IPS-NIHi7 (cell line): ENCODE measurements around the gene VWA8.

Experiments used
- DNase-seq: peaks from one replicate; pipeline ENCODE4 v3.0.0; 2012; ENCODE audit warnings: mixed read lengths; ENCODE audit errors: extremely low spot score

The VWA8 gene

DNA sequence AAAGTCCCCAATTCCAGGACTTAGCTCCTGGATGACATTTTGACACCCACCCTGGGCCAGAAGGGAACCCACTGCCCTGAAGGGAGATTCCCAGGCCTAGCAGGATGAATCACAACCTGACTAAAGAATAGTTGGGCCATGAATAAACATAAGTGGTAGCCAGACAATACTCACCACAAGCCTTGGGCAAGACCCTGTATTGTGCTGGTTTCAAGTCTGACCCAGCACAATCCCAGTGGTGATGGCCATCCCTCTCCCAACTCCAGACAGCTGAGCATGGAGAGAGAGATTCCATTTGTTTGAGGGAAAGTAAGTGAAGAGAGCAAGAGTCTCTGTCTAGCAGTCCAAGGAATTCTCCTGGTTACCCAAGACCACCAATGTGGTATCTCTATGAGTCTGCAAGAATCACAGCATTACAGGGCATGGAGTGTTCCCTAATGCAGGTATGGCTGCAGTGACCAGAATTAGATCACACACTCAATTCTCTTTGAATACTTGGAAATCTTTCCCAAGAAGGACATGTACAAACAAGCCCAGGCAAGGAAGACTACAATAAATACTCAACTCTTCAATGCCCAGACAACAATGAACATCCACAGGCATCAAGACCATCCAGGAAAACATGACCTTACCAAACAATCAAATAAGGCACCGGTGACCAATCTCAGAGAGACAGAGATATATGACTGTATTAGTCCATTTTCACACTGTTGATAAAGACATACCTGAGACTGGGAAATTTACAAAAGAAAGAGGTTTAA is 158.0 kb downstream of the VWA8 start:
- DNase-seq: no peak

DNA sequence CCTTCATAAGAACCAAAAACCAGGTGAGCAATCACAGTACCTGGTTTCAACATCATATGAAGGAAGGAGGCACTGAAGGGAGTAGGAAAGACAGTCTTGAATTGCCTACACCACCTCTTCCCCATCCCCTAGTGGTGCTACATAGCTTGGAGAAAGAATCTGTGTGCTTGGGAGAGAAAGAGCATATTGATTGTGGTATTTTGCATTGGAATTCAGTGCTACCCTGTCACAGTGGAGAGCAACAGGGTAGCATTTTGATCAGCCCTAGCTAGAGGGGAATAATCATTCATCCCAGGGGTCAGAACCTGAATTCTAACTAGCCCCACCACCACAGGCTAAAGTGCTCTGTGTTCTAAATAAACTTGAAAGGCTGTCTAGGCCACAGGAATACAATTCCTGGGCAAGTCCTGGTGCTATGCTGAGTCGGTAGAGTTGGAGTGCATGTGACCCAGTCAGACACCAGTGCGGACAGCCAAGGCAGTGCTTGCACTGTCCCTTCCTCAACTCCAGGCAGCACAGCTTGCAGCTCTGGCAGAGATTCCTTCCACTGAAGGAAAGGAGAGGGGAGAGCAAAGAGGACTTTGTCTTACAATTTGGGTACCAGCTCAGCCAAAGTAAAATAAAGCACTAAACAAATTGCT is 158.7 kb downstream of the VWA8 start:
- DNase-seq: no peak

DNA sequence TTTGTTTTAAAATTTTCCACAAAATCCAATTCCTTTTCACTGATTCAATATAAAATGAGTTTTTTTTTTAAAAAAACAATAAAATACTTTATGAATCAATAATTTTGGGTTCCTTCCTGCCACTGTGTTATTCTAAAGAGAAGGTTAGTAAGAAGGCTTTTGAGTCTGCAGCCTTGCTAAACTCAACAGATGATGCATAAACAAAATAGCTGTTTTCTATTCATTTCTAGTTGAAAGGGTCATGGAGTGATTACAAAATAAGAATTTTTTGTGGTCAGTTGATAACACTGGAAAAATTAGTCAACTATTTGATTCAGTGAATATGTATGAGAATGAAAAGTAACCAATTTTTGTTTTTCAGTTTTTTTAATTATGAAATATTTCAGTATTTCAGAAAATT is 169.9 kb downstream of the VWA8 start:
- no peak for DNase-seq

DNA sequence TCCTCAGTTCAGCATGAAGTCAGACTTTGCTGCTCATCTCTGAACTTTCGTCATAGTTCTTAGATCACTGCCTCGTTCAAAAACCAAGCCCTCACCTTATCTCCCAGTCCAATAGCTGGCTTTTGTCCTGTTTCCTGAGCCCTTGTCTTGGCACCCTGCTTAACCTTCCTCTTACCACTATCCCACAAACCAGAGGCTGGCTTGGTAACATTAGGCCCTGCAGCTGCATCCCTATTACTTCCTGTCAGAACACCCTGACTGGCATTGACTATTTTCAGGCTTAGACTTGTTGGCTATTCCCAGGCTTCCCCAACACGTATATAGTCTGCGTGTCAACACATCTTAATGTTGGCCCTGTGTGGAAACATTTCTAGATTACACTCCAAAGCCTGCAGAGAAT is 172.4 kb downstream of the VWA8 start:
- DNase-seq: no peak

DNA sequence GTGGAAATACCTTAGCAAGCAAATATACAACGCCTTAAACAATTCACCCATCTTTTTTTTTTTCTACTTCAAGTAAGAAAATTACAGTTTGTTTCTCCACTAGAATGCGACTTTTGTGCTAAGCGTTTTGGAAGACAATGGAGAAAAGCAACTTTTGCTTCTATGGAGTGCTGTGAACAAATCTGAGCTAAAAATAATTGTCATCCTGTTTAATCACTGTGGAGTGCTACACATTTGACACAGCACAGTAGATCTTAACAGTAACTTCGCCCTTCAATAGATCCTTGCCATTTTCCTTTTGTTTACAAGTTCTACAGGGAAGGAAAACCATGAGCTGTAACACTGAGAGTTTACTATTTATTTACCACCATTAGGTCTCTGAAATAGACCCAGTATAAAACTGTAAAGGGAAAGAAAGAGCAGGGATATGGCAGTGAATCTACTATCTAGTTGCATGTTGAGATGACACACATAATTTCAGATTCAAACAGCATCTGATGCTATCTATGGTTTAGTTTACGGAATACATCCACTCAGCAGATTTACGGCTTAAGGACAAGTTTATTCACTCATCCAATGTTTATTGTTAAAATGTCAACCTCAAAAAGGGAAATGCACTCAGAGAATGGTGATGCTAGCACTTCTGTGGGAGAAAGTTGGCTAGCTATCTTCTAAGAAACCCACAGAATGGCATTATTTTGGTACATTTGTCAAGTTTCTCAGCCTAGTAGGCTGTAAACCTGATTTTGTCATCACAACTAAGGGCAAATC is 175.3 kb downstream of the VWA8 start:
- DNase-seq: no peak

DNA sequence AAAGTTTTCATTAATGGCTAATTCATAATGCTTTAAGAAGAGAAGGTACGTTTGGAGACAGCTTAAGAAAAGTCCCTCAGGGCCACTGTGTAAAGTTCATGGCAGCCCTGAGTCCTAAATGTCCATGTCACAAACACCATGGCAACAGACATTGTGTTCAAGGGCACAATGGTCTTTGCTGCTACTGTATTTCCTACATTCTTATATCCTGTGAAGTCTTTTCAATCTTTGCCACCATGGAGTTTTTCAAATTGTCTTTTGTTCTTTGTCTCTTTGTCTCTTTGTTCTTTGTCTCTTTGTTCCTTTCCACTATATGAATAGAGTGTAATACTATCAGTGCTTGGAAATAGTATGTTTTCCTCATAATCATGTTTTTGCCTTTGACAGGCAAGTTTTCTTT is 178.8 kb downstream of the VWA8 start:
- DNase-seq: no peak

DNA sequence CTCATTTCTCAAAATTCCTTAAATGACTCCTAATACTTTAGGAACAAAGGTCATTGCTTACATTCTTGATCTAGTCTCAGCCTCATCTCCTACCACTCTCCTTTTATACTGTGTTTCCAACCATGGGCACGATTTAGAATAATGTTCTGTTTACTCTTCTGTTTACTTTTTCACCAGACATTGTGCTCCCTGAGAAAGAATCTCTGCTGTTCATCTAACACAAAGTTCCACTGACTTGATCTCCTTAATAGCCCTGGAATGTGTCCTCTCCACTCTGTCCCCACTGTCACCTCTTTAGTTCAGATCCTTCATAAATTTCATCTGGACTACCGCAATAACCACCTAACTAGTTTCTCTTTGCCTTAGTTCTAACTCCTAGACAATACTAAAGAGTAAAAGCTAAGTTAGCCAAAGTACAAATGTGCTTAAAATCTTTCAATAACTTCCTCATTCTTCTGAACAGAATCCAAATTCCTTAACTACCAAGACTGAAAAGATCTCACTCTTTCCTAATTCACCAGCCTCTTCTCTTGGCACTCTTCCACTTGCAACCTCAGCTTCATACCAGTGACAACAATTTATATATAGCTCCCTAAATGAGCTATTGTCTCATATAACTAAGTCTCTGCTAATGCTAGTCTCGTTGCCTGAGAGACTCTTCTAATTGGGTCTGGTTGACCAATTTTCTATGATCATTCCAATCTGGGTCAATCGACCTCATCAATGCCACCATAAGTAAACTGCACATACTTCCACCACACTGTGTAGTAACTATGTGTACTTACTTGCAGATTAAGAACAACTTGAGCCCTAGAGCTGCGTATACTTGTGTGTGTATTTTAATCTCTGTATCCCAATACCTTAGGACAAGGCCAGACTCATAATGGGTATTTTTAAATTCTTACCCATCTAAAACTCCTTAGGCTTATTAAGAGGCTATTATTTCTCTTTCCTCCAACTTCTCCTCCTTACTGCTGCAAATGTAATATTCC is 179.9 kb downstream of the VWA8 start:
- DNase-seq: no peak

DNA sequence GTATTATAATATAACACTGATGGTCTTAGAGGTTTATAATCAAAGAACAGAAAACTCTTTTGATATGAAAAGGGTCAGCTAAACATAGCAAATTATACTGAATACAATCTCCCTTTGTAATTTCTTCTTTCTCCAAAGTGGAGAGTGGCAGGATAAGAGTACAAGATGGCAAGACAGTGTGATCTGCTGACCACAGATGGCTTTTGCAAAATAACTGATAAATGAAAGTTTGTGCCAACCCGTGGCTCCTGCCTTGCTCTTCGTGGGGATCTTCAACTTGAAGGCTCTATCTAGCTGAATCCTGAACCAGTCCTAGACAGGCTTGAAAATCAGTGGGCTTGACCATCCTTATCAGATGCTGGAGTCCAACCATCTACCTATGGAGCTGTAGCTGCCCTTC is 185.7 kb downstream of the VWA8 start:
- DNase-seq: no peak

- DNase-seq: no peak
Measured at GRCh38 chr13:41774605-41775218, 186.2 kb downstream of the VWA8 start.

DNA sequence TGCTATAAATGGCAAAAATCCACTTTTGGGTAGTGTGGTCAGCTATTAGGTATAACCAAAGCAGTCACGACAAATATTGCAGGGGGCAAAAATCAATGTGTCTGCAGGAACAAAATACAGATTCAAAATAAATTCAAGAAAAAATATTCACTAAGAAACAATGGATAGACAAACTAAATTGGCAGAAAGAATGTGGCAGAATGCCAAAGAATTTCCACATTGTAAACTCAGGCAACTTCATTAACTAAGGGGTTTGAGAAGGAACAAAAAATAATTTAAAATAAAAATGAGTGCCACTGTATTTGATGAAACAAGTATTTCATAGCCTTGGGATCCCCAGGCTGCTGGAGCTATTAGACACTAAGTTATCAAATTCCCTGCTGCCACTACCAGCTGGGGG is 193.1 kb downstream of the VWA8 start:
- no peak for DNase-seq

DNA sequence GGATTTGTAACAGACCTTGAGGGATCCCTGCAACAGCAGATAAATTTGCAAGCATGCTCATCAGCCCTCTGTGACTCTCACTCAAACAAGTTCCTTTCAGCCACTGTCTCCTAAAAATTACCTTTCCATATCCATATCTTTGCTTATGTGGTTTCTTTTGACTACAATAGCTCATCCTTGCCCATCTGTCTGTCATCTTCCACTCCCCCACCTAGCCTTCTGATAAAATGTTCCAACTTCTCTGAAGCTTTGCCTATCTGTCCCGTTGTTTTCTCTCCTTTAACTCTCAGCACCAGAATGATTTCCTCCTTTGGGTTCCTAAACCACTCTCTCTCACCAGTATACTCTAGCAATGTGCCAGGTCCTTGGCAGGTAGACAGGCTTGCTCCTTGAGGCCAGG is 194.5 kb downstream of the VWA8 start:
- DNase-seq: no peak

DNA sequence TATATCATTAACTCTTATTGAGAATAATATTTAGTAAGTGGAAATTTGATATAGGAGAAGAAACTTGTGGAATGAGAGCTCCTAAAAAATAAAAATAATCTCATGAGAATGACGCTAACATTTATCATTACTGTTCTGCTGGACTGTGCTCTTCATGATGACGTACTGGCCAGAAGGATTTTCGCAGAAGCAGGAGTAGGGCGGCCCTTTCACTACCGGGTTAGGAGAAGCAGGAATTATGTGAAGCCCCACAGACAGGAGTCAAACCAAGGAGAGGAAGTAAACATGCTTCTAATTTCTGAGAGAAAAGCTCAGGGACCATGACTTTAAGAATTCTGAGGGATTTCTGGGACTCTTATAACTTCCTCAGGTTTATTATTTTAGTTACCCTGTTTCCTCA is 195.1 kb downstream of the VWA8 start:
- no peak for DNase-seq

- no peak for DNase-seq
Measured at GRCh38 chr13:41765020-41765419, 195.9 kb downstream of the VWA8 start.

GRCh38 chr13:41764558-41764957 is 196.4 kb downstream of the VWA8 start:
- no peak for DNase-seq

DNA sequence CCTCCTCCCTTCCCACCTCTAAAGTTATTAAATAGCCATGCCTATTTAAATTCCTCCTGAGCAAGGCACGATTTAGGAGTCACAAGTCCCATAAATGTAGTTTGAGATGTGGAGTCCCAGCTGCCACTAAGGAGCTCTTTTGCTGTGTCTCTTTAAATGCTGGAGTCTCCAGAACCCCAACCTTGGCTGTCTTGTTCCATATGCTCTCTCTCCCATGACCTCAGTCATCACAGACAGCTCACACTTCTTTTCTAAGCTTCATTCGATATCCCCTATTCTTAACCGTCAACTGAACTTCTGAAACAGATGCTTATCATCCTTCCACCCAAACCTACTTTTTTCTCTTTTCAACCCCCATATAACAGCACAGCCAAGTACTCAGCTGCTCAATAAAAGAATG is 197.1 kb downstream of the VWA8 start:
- no peak for DNase-seq

DNA sequence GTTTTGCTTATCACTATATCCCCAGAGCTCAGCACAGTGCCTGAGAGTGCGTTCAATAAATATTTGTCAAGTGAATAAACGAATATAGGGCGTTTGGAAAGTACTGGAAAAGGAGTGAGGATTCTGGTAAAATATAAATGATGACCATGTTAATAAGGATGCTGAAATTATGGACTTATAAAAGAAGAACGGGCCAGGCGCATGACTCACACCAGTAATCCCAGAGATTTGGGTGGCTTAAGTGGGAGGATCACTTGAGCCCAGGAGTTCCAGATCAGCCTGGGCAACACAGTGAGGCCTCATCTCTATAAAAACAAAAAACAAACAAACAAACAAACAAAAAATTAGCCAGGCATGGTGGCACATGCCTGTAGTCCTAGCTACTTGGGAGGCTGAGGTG is 198.1 kb downstream of the VWA8 start:
- no peak for DNase-seq

GRCh38 chr13:41756198-41756880 is 204.6 kb downstream of the VWA8 start:
- DNase-seq: no peak

DNA sequence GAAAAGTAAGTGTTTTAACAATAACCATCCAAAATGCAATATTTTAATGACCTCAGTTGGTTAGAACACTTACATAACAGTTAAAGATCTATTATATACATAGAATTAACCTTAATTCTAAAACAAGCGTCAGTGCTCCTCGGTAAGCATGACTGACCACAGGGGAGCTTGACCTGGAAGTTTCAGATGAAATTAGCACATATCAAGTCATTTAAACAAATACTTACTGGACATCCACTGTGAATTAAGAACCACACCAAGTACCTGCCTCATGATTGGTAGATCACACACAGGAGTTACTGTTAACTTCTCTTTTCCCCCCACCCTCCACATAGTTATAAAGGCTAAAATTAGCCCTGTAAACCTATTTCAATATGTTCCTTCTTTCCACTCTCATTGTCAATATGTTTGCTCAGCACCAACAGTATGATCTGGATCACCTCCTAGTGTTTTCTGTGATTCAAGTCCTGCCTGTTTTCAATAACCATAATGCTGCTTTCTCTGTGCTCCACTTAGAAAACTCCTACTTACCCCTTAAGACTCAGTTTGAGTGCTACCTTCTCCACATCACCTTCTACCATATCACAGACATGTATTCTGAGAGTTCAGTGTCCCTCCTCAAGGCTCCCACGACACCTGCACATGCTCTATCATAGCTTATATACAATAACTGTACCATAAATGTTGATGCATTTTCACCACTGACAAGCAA is 209.0 kb downstream of the VWA8 start:
- DNase-seq: no peak

DNA sequence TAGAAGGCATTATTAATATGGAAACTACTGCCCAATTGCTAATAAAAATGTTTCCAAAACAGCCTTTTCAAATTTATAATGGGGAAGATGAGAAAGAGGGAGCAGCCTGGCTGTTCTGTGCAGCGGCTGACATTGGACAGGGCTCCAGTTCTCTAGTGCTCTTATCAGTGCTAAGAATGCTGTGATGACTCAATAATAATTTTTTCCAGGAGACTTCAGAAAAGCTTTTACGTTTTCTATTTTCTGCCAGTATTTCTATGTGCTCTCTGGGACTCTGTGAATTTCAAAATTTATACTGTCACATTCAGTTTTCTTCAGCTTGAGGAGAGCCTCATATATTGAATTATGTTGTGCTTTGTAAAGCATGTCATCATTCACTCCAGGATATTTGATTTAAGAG is 209.6 kb downstream of the VWA8 start:
- no peak for DNase-seq

GRCh38 chr13:41746259-41746658 is 214.7 kb downstream of the VWA8 start:
- no peak for DNase-seq
